ENCODE measurements around the gene AP3B1.

DNA sequence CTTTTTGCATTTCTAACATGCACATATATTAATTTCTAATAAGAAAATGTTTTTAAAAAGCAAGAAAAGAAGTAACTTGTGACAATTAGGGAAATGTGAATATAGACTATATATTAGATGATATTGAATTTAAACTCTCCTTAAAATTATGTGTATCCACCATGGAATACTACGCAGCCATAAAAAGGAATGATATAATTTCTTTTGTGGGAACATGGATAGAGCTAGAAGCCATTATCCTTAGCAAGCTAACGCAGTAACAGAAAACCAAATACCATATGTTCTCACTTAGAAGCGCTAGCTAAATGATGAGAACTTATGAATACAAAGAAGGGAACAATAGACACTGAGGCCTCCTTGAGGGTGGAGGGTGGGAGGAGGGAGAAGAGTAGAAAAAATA, 23.8 kb upstream of the AP3B1 start:
- TF ChIP-seq, protein P1, sequence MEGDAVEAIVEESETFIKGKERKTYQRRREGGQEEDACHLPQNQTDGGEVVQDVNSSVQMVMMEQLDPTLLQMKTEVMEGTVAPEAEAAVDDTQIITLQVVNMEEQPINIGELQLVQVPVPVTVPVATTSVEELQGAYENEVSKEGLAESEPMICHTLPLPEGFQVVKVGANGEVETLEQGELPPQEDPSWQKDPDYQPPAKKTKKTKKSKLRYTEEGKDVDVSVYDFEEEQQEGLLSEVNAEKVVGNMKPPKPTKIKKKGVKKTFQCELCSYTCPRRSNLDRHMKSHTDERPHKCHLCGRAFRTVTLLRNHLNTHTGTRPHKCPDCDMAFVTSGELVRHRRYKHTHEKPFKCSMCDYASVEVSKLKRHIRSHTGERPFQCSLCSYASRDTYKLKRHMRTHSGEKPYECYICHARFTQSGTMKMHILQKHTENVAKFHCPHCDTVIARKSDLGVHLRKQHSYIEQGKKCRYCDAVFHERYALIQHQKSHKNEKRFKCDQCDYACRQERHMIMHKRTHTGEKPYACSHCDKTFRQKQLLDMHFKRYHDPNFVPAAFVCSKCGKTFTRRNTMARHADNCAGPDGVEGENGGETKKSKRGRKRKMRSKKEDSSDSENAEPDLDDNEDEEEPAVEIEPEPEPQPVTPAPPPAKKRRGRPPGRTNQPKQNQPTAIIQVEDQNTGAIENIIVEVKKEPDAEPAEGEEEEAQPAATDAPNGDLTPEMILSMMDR (IDR thresholded peaks at IDR 0.05; ENCODE audit: poor library complexity): no peak
- no peak for TF ChIP-seq EZH2 (IDR thresholded peaks at IDR 0.05; ENCODE audit: borderline replicate concordance)
